Calu3 (cell line): ENCODE results near the gene GPATCH4. TPM values are rescaled to one million over a fixed set of nuclear protein-coding genes. Genes with fewer than 3 reads are reported as not detected.
A peak's percentile ranks its signal among the peaks of the same experiment; 100 is the strongest.

Source experiments
- BruUV-seq: library from RNA; stranded (reverse); fragments of 400-500 nt; replicated peaks from 2 replicates; lab custom pipeline; 2021; lab: Mats Ljungman, UMichigan
- CTCF ChIA-PET: fragments of 300-600 bp; sonication (Branson Sonifier 250); formaldehyde crosslinking; loops from one replicate; lab custom pipeline; 2022; ENCODE audit warnings: antibody characterized with exemption; lab: Charles Lee
- DNase-seq: peaks from one replicate; pipeline ENCODE4 v3.0.0; 2022
- H3K27ac Mint-ChIP-seq: one replicate; pipeline ENCODE4 v1.8.0; 2022; ENCODE audit warnings: mixed read lengths; ENCODE audit not compliant: unreplicated experiment
- H3K27me3 Mint-ChIP-seq: one replicate; pipeline ENCODE4 v1.8.0; 2022; ENCODE audit warnings: mixed read lengths; ENCODE audit not compliant: unreplicated experiment
- H3K36me3 Mint-ChIP-seq: one replicate; pipeline ENCODE4 v1.8.0; 2022; ENCODE audit warnings: mild to moderate bottlenecking, moderate library complexity, mixed read lengths; ENCODE audit not compliant: insufficient read depth, unreplicated experiment
- H3K4me1 Mint-ChIP-seq: one replicate; pipeline ENCODE4 v1.8.0; 2022; ENCODE audit warnings: mild to moderate bottlenecking, low read depth, mixed read lengths; ENCODE audit not compliant: unreplicated experiment
- H3K4me3 Mint-ChIP-seq: one replicate; pipeline ENCODE4 v1.8.0; 2022; ENCODE audit warnings: mild to moderate bottlenecking, low read depth, moderate library complexity, mixed read lengths; ENCODE audit not compliant: unreplicated experiment
- H3K9me3 Mint-ChIP-seq: one replicate; pipeline ENCODE4 v1.8.0; 2022; ENCODE audit warnings: low read depth, mixed read lengths; ENCODE audit not compliant: unreplicated experiment
- CTCF ChIP-seq: fragments of 200-600 bp; IDR thresholded peaks from one replicate; pipeline ENCODE4 v1.8.0; 2022; ENCODE audit warnings: antibody characterized with exemption; ENCODE audit not compliant: unreplicated experiment
- intact Hi-C: fragments of 100-400 bp; cut with micrococcal nuclease; formaldehyde crosslinking; loops from one replicate; pipeline ENCODE4 v1.10.0; 2022; ENCODE audit not compliant: unreplicated experiment
- total RNA-seq: library from RNA; stranded (reverse); gene quantifications from 2 replicates; pipeline ENCODE4 v1.2.3, GENCODE V29; 2022

Gene GPATCH4
- total RNA-seq, 1 experiment from 2014 or later = 52.4 TPM

- intact Hi-C loops = no loop called here
- CTCF ChIA-PET = no interaction called here
- no peaks in the 10 kb centered on the region for H3K9me3 Mint-ChIP-seq
- H3K36me3 Mint-ChIP-seq = peaks cover 45% of the 10 kb centered on the region
- no peaks in the 10 kb centered on the region for H3K27me3 Mint-ChIP-seq
- H3K27ac Mint-ChIP-seq = no peak overlapping the region
- no TSS peak for BruUV-seq
- DNase-seq = no peak
- TF ChIP-seq CTCF = no peak
- H3K4me1 Mint-ChIP-seq = peaks cover 14% of the 10 kb centered on the region
- H3K4me3 Mint-ChIP-seq = no peak overlapping the region
Measured at GRCh38 chr1:156598731-156599432, 2.4 kb downstream of the GPATCH4 start.

GRCh38 chr1:156598125-156598524, 3.2 kb downstream of the GPATCH4 start:
- no TSS peak for BruUV-seq
- no peaks in the 10 kb centered on the region for H3K9me3 Mint-ChIP-seq
- H3K4me3 Mint-ChIP-seq = no peak overlapping the region
- DNase-seq = no peak
- H3K27me3 Mint-ChIP-seq = no peaks in the 10 kb centered on the region
- CTCF ChIA-PET = interaction anchor here (0.8 kb wide), 1 partner anchor 29 kb away, joined by 6 read pairs; no protein-coding TSS in a partner anchor
- peaks cover 14% of the 10 kb centered on the region for H3K4me1 Mint-ChIP-seq
- no peak for TF ChIP-seq CTCF
- no peak overlapping the region for H3K27ac Mint-ChIP-seq
- intact Hi-C loops = no loop called here
- H3K36me3 Mint-ChIP-seq = peaks cover 46% of the 10 kb centered on the region

- no peak overlapping the region for H3K4me3 Mint-ChIP-seq
- intact Hi-C loops = no loop called here
- peak overlapping the region; percentile 13 for H3K27ac Mint-ChIP-seq
- H3K36me3 Mint-ChIP-seq = peaks cover 55% of the 10 kb centered on the region
- no peak for TF ChIP-seq CTCF
- H3K4me1 Mint-ChIP-seq = peaks cover 6% of the 10 kb centered on the region
- no peaks in the 10 kb centered on the region for H3K9me3 Mint-ChIP-seq
- CTCF ChIA-PET = no interaction called here
- no TSS peak for BruUV-seq
- H3K27me3 Mint-ChIP-seq = no peaks in the 10 kb centered on the region
- DNase-seq = no peak
Measured at GRCh38 chr1:156596426-156596825, 4.9 kb downstream of the GPATCH4 start.

GRCh38 chr1:156595016-156595415, 6.3 kb downstream of the GPATCH4 start:
- TF ChIP-seq CTCF = no peak
- peak overlapping the region; percentile 22 for H3K27ac Mint-ChIP-seq
- H3K36me3 Mint-ChIP-seq = peaks cover 48% of the 10 kb centered on the region
- no peak for DNase-seq
- H3K4me3 Mint-ChIP-seq = no peak overlapping the region
- BruUV-seq = TSS peak; percentile 59
- intact Hi-C loops = no loop called here
- no peaks in the 10 kb centered on the region for H3K9me3 Mint-ChIP-seq
- peaks cover 6% of the 10 kb centered on the region for H3K4me1 Mint-ChIP-seq
- CTCF ChIA-PET = no interaction called here
- H3K27me3 Mint-ChIP-seq = no peaks in the 10 kb centered on the region
